GM18505 (cell line): ENCODE measurements around the gene GRM8.

Source experiments
- ATAC-seq: cut with Tn5 transposase; IDR thresholded peaks from one replicate; pipeline ENCODE4 v1.9.1; 2021; ENCODE audit not compliant: unreplicated experiment
- POLR2A ChIP-seq: IDR thresholded peaks from 4 replicates; pipeline ENCODE4 v1.6.1; 2011; ENCODE audit warnings: borderline replicate concordance; ENCODE audit not compliant: insufficient read depth, insufficient read length; ENCODE audit errors: extremely low read depth

The GRM8 gene

GRCh38 chr7:127251036-127251464 lies 1.7 kb downstream of the GRM8 start:
- no peak for TF ChIP-seq POLR2A
- no peak for ATAC-seq

GRCh38 chr7:127250312-127251035 lies 2.3 kb downstream of the GRM8 start:
- no peak for ATAC-seq
- TF ChIP-seq POLR2A, result no peak

DNA sequence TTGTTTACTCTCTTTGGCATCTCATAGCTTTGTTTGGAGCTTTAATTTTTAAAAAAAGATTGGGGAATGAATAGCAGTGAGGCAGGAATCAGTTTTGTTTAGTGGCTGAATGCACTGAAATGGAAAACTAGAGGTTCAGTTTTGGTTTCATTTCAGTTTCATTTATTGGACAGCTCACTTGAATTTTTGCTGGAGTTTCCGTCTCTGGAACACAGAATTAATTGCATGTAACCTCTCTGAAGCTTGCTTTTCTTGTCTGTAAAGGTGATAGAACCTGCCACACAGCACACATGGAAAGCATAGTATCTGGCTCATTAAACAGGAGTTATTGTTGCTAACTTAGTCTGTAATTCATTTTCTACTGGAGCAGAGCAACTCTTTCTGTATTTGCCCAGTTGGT lies 7.1 kb downstream of the GRM8 start:
- TF ChIP-seq POLR2A, result no peak
- ATAC-seq, result no peak

DNA sequence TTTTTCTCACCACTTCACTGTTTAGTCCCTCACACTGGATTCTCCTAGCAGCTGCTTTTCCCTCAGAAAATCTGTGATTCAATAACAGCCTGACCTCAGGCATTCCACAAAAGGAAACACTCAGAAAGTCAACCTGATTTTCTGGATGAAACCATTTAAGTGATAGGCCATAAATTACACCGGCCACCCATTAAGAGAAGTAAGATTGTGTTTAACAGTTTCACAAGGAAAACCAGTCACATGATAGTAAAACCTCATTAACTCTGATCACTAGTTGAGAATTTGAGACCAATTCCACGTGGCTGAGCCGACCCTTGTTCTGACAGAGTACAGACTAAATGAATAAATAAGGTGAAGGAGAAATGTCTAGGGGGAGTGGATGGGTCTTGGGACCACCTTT lies 7.7 kb downstream of the GRM8 start:
- no peak for ATAC-seq
- TF ChIP-seq POLR2A, result no peak

- TF ChIP-seq POLR2A, result no peak
- ATAC-seq, result no peak
These were observed 12.9 kb downstream of the GRM8 start for GRCh38 chr7:127239814-127240213.

- ATAC-seq, result no peak
- no peak for TF ChIP-seq POLR2A
These were observed 19.1 kb downstream of the GRM8 start for GRCh38 chr7:127233630-127234029.

- TF ChIP-seq POLR2A, result no peak
- ATAC-seq, result no peak
These were observed 21.3 kb downstream of the GRM8 start for GRCh38 chr7:127231415-127231814.

DNA sequence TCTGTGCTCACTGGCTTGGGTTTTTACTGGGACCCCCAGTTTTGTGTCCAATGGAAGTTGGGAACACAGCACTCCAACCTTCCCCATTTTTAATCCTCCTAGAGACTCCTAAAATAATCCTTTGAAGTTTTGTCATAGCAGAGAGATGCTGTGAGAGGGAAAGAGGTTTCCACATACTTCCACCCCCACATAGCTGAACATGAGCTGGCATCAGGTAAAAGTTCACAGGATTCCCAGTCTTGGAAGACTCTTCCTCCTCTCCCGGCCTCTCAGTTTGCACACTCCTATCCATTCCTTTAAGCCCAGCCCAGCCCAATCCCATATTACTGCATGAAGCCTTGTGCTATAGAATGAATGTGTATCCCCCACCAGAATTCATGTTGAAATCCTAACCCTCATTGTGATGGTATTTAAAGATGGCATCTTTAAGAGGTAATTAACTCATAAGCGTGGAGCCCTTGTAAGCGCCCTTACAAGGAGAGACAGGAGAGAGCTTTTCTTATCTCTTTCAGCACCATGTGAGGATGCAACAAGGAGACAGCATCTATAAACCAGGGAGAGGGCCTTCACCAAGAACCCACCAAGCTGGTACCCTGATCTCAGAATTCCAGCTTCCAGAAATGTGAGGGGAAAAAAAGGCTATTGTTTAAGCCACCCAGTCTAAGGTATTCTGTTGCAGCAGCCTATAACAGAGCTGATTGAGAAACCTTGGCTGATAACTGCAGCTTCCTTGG lies 22.4 kb downstream of the GRM8 start:
- no peak for ATAC-seq
- no peak for TF ChIP-seq POLR2A

GRCh38 chr7:127226685-127227374 lies 25.9 kb downstream of the GRM8 start:
- no peak for TF ChIP-seq POLR2A
- ATAC-seq, result no peak

DNA sequence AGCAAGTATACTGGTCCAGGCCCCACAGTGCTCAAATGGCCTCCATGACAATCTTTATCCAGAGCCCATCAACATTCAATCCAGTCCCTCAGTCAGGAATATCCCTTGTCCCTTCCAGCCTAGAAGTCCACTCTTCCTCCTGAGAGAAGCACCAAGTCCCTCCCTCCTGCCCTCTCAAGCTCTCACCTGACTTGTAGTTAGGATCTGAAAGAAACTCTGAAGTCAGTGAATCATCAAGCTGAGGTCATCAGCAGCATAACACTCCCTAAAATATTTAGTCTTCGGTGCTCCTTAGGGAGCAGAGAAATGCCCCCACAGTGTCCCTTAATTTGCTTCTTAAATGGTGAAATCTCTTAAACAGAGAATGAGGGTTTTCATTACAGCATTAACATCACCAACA lies 31.0 kb downstream of the GRM8 start:
- TF ChIP-seq POLR2A, result no peak
- no peak for ATAC-seq

GRCh38 chr7:127214956-127215718 lies 37.6 kb downstream of the GRM8 start:
- TF ChIP-seq POLR2A, result no peak
- ATAC-seq, result no peak

DNA sequence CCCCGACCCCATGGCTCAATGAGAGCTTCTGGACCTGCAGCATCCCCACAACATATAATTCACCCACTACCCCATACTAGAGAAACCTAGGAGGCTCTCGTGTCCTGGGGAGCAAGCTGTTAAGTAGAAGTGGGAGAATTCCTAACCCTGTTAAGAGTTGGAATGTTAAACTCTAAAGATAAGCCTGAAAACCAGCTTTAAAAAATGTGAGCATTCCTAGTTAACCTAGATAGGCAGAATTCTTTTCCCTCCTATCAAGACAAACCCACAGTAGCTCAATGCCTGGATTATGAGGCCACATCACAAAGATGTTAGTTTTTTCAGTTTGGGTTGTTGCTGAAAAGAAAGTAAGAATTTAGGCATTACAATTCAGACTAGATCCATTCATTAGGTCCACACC lies 42.9 kb downstream of the GRM8 start:
- no peak for ATAC-seq
- TF ChIP-seq POLR2A, result no peak

GRCh38 chr7:127208860-127209259 lies 43.9 kb downstream of the GRM8 start:
- no peak for TF ChIP-seq POLR2A
- no peak for ATAC-seq
